Neuron (in vitro differentiated cells): ENCODE results near the gene LST1.
"Not testable (repeated sequence)": the region's sequence is repeated elsewhere in the genome, so short reads cannot be mapped to it uniquely, and the experiment has no call there.

Source experiments
- H2AFZ ChIP-seq: one replicate; pipeline ENCODE4 v1.6.1; 2013; ENCODE audit warnings: low read depth, mild to moderate bottlenecking, inconsistent platforms, low read length, moderate library complexity
- H3K27me3 ChIP-seq: one replicate; pipeline ENCODE4 v1.6.1; 2013; ENCODE audit warnings: low read length; ENCODE audit not compliant: insufficient read depth
- H3K36me3 ChIP-seq: one replicate; pipeline ENCODE4 v1.6.1; 2013; ENCODE audit warnings: low read length; ENCODE audit not compliant: insufficient read depth
- H3K4me1 ChIP-seq: one replicate; pipeline ENCODE4 v1.6.1; 2013; ENCODE audit warnings: low read length; ENCODE audit not compliant: insufficient read depth
- H3K4me3 ChIP-seq: 2 replicates; pipeline ENCODE4 v1.5.1; 2013; ENCODE audit warnings: mild to moderate bottlenecking, low read length, moderate library complexity
- H3K9me3 ChIP-seq: one replicate; pipeline ENCODE4 v1.6.1; 2013; ENCODE audit warnings: low read length

LST1 gene

DNA sequence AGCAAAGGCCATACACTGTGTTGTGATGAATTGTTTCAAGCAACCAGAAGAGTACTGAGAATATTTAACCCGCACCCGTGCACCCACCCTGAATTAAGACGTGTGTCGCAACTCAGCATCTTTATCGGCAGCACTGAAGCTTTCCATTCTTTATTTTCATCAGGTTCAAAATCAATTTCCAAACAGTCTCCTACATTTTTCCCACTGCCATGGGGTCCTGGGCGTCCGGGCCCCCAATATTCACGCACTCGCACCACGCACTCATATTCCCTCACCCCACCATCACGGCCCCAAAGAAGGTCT, 5.7 kb upstream of the LST1 start:
- Histone ChIP-seq H3K36me3 (no peaks in the 10 kb centered on the region), H3K27me3 (peaks cover 21% of the 10 kb centered on the region), H3K4me1 (no peaks in the 10 kb centered on the region), H2AFZ (peak overlapping the region; percentile 85), H3K4me3 (peak overlapping the region; percentile 54), H3K9me3 (no peaks in the 10 kb centered on the region)

DNA sequence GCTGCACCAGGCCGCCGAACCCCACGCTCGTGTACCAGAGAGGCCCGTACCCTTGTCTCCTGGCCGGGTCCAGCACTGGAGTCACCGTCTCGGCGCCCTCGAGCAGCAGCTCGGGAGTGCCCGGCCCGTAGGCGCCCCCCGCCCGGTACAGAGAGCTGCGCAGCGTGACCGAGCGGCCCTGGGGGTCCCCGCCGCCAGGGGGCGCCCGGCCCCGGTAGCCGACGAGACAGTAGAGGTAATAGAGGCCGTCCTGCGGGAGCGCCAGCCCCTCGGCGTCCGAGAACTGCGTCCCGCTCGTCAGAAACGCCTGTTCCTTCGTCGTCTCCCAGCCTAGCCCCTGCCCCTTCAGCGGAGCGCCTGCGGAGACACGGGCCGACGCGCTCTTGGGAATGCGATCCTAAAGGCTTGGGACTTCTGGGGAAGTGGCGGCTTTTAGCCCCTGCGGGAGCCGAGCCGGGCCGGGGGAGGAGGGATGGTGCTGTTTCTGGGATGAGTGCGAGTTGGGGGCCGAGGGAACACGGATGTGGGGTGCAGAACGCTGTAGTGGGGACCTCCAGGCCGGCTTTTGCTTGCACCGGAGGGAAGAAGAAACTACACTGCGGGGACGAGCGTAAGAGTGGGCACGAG, 5.2 kb upstream of the LST1 start:
- Histone ChIP-seq H3K27me3 (peaks cover 21% of the 10 kb centered on the region), H3K36me3 (no peaks in the 10 kb centered on the region), H2AFZ (peak overlapping the region; percentile 85), H3K4me1 (no peaks in the 10 kb centered on the region), H3K9me3 (no peaks in the 10 kb centered on the region), H3K4me3 (peak overlapping the region; percentile 54)

DNA sequence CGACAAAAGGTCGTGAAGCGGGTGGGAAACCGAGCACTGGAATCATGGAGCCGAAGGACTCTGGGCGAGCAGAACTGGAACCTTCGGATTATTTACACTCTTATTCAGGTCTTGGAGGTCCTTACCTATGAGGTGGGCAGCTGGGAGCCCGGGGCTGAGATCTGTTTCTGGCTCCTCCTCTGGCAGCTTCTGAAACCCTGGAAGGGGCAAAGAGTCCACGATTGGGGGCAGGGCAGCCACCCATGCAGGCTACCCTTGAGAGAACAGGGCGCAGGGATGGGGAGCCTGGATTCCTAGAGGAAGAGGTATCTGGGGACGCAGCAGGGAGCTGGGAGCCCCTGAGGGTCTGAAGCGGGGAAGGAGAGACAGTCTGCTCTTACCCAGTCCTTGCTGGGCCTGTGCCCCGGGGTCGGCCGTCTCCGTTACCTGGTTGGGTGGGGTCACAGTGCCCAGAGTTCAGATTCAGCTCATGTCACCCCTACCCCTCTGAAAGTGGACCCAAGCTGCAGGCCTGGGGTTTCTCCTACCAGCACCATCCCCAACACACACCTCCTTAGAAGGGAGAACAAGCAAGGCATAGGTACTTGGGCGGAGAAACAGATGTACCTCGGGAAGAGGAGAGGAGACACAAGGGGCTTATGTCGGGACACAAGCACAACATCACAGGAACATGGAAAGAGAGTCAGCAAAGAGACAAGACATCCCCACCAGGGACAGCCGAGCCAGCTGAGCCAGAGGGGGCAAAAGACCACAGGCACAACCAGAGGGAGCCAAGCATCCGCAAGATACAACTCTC, 4.4 kb upstream of the LST1 start:
- Histone ChIP-seq H3K27me3 (peaks cover 21% of the 10 kb centered on the region), H2AFZ (peak overlapping the region; percentile 85), H3K4me1 (no peaks in the 10 kb centered on the region), H3K36me3 (no peaks in the 10 kb centered on the region), H3K4me3 (peak overlapping the region; percentile 54), H3K9me3 (no peaks in the 10 kb centered on the region)

DNA sequence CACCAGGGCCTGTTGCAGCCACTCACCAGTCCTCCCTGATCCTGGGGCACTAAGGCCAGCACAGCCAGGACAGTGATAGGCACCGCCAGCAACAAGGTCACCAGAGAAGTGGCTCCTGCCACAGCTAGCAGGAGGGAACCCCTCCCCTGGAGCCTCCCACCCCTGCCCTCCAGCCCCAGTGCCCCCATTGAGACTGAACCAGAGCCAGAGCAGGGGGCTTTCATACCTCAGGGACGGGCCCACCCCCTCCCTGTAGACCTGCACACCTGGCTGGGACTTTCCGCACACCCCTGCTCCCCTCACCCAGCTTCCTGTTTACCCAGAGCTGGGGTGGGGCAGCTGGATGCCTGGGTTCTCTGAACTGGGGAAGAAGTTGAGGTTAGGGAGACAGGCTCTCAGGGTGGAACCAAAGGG, 3.8 kb upstream of the LST1 start, which contains the start of gene LTB:
Gene LTB (minus strand): TSS at position 195 of the 414 bp plus-strand sequence. CDS start 7 bp downstream, at position 188.
- Histone ChIP-seq H2AFZ (peak within 1 kb of the TSS; percentile 85), H3K4me3 (peak within 1 kb of the TSS; percentile 54), H3K27me3 (peaks cover 15% of the 10 kb centered on the region), H3K9me3 (no peaks in the 10 kb centered on the region), H3K36me3 (no peaks in the 10 kb centered on the region), H3K4me1 (no peaks in the 10 kb centered on the region)

DNA sequence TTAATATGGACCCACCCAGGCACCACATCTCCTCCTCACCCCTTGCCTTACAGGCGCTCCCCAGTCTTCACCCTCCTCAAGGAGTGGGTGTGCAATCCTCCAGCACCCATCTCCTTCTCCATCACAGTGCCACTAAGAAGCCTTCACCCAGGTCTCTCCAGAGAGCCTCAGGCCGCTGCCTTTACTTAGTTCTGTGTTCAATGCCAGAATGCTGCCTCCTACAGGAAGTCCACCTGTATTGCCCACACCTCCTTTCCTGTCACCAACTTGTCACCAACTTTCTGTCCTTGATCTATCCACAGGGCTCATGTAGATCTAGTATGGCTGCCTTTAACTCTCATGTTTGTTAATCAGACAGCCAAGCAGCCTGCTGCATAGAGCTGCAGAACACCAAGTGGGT, 586 bp upstream of the LST1 start:
- Histone ChIP-seq H3K4me1 (no peaks in the 10 kb centered on the region), H2AFZ (no peak overlapping the region), H3K27me3 (peaks cover 9% of the 10 kb centered on the region), H3K36me3 (no peaks in the 10 kb centered on the region), H3K4me3 (no peak overlapping the region), H3K9me3 (no peaks in the 10 kb centered on the region)

- Histone ChIP-seq H3K9me3 (no peaks in the 10 kb centered on the region), H3K36me3 (no peaks in the 10 kb centered on the region), H3K4me1 (no peaks in the 10 kb centered on the region), H3K4me3 (no peak overlapping the region), H3K27me3 (peaks cover 9% of the 10 kb centered on the region), H2AFZ (no peak overlapping the region)
Measured at GRCh38 chr6:31586599-31587281, 663 bp downstream of the LST1 start.

DNA sequence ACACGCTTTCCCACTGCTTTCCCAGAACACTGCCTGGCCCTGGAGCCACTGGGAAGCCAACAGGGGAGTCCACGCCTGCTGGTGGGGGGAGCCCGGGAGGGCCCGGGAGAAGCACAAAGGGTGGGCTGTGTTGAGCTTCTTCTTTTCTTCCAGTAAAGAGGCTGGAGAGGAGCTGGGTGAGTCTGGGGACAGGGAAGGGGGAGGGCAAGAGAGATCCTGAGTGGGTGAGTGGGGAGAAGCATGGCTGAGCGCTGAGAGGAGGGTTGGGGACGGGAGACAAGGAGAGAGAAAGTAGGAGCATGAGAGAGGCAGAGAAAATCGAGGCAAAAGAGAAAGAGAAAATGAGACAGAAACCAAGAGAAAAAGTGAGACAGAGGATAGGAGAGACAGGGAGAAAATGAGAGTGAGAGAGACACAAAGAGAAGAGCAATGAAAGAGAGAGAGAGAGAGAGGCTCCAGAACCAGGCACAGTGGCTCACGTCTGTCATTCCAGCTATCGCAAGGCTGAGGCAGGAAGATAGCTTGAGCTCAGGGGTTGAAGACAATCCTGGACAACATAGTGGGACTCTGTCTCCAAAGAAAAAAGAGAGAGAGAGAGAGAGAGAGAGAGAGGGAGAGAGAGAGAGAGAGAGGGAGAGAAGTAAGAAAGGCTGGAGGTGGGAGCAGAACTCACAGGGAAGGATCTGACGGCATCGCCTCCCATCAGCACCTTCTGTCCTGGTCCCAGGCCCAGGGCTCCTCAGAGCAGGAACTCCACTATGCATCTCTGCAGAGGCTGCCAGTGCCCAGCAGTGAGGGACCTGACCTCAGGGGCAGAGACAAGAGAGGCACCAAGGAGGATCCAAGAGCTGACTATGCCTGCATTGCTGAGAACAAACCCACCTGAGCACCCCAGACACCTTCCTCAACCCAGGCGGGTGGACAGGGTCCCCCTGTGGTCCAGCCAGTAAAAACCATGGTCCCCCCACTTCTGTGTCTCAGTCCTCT, 2.0 kb downstream of the LST1 start:
- no peaks in the 10 kb centered on the region for H3K4me1 ChIP-seq
- no peaks in the 10 kb centered on the region for H3K36me3 ChIP-seq
- no peaks in the 10 kb centered on the region for H3K9me3 ChIP-seq
- H3K4me3 ChIP-seq = no peak overlapping the region
- peaks cover 6% of the 10 kb centered on the region for H3K27me3 ChIP-seq
- H2AFZ ChIP-seq = no peak overlapping the region

DNA sequence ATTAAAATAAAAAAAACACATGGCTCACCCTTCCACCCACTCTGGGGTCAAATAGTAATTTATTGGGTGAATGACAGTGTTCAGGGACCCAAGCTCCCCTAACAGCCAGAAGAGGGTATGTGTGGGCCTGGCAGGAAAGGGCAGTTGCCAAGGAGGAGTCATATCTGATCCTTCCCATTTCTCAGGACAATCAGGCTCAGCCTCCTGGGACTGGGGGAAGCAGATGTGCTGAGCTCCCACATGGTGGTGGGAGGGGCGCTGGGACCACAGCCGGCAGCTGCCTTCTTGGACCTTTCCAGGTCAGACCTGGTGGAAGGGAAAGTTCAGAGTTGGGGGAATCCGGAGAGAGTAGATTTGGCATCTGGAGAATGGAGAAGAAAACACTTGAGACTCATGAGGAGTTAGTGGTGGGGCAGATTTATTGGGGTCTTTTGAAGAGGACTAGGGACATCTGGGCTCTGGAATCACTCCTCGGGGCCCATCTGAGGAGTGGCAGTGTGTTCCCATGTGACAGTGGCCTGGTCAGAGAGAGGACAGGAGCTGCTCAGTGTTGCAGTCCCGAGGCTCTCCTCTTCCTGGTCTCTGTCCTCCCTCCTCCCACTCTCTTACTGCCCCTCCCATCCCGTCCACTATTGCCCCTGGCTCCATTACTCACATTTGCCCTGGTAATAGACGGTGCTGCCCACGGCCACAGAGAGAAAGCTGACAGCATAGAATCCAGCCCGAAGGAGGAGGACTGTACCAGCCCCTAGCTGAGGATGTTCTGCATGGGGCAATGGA, 3.0 kb downstream of the LST1 start:
- H3K36me3 ChIP-seq = no peaks in the 10 kb centered on the region

GRCh38 chr6:31590691-31591090, 4.6 kb downstream of the LST1 start:
- H3K36me3 ChIP-seq, H3K4me3 ChIP-seq, H2AFZ ChIP-seq, H3K27me3 ChIP-seq, H3K9me3 ChIP-seq, H3K4me1 ChIP-seq: not testable (repeated sequence)

More for the DNA sequence above, 3.0 kb downstream of the LST1 start:
- Histone ChIP-seq H3K4me3 (no peak overlapping the region), H3K27me3 (peaks cover 6% of the 10 kb centered on the region), H2AFZ (no peak overlapping the region), H3K4me1 (no peaks in the 10 kb centered on the region), H3K9me3 (no peaks in the 10 kb centered on the region)

- H3K36me3 ChIP-seq = no peaks in the 10 kb centered on the region
- H3K9me3 ChIP-seq = no peaks in the 10 kb centered on the region
- peaks cover 6% of the 10 kb centered on the region for H3K27me3 ChIP-seq
- H3K4me1 ChIP-seq = no peaks in the 10 kb centered on the region
- H3K4me3 ChIP-seq = no peak overlapping the region
- H2AFZ ChIP-seq = no peak overlapping the region
Measured at GRCh38 chr6:31592396-31592771, 6.3 kb downstream of the LST1 start.

DNA sequence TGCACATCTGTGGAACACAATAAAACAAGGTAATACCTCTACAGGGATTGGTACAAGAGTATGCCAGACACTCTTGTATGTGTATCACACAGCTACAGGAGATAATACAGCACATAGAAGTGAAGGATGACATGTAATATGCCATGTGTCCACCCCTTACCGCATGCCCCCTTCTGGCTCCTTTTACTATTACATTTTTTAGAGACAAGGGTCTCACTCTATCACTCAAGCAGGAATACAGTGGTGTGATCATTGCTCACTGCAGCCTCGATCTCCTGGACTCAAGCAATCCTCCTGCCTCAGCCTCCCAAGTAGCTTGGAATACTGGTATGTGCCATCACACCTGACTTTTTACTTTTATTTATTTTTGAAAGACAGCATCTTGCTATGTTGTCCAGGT, 10.9 kb downstream of the LST1 start:
- no peaks in the 10 kb centered on the region for H3K4me1 ChIP-seq
- H3K27me3 ChIP-seq = no peaks in the 10 kb centered on the region
- H3K36me3 ChIP-seq = no peaks in the 10 kb centered on the region
- H3K9me3 ChIP-seq = no peaks in the 10 kb centered on the region
- no peak overlapping the region for H2AFZ ChIP-seq
- H3K4me3 ChIP-seq = no peak overlapping the region

- Histone ChIP-seq H3K4me1 (no peaks in the 10 kb centered on the region), H3K4me3 (no peak overlapping the region), H2AFZ (no peak overlapping the region), H3K27me3 (peaks cover 8% of the 10 kb centered on the region), H3K9me3 (no peaks in the 10 kb centered on the region), H3K36me3 (no peaks in the 10 kb centered on the region)
Measured at GRCh38 chr6:31607317-31607716, 21.2 kb downstream of the LST1 start.
